GM12878 (cell line): ENCODE measurements around the gene ILRUN. TPM values are rescaled to one million over a fixed set of nuclear protein-coding genes. Genes with fewer than 3 reads are reported as not detected.

ENCODE experiments used
- ATAC-seq: fragments of 200-7000 bp; cut with Tn5 transposase; 3 replicates; pipeline ENCODE4 v1.9.1; 2020; ENCODE audit warnings: mild to moderate bottlenecking, moderate library complexity
- BruUV-seq: library from RNA; stranded (reverse); fragments of 400-500 nt; replicated peaks from 2 replicates; lab custom pipeline; 2021; lab: Mats Ljungman, UMichigan
- CTCF ChIA-PET: fragments of 300-600 bp; sonication (Branson Sonifier 250); formaldehyde crosslinking; extraction: SDS; loops from one replicate; lab custom pipeline; 2021; ENCODE audit warnings: inconsistent platforms; lab: Yijun Ruan, JAX
- POLR2A ChIA-PET: fragments of 350-600 bp; formaldehyde crosslinking; extraction: SDS; loops from one replicate; lab custom pipeline; 2021; ENCODE audit warnings: inconsistent platforms; lab: Charles Lee
- RAD21 ChIA-PET: fragments of 300-600 bp; sonication (Branson Sonifier 250); formaldehyde crosslinking; loops from one replicate; lab custom pipeline; 2023; ENCODE audit warnings: antibody characterized with exemption; ENCODE audit not compliant: unreplicated experiment; lab: Charles Lee
- SMC1A ChIA-PET: fragments of 300-600 bp; sonication (Branson Sonifier 250); formaldehyde crosslinking; loops from one replicate; lab custom pipeline; 2023; ENCODE audit not compliant: unreplicated experiment, uncharacterized antibody; lab: Charles Lee
- DNase-seq: peaks from one replicate; pipeline ENCODE4 v3.0.0-alpha.2; 2011; ENCODE audit warnings: low read depth, low spot score
- FAIRE-seq: peaks from 3 replicates; lab custom pipeline; 2011; peaks lifted over from hg19 to GRCh38; lab: Jason Lieb, UNC
- H2AFZ ChIP-seq: 2 replicates; pipeline ENCODE4 v1.6.0; 2011; ENCODE audit warnings: low read depth, low read length, control low read depth; ENCODE audit not compliant: control insufficient read depth
- H3K27ac ChIP-seq: 2 replicates; pipeline ENCODE4 v1.5.1; 2011; ENCODE audit warnings: control low read depth; ENCODE audit not compliant: control insufficient read depth, insufficient read depth
- H3K27me3 ChIP-seq, 2 experiments: replicated peaks in 1 of 2; 2 replicates each; pipeline versions ENCODE4 v1.6.0 to v1.6.1; 2011; ENCODE audit warnings: low read length in 1 of 2; ENCODE audit not compliant: control insufficient read depth in 2 of 2, insufficient read depth in 2 of 2
- H3K36me3 ChIP-seq, 2 experiments: 2 replicates each; pipeline ENCODE4 v1.5.1; 2011; ENCODE audit warnings: low read length in 1 of 2; ENCODE audit not compliant: control insufficient read depth in 2 of 2, insufficient read depth in 2 of 2
- H3K4me1 ChIP-seq: 2 replicates; pipeline ENCODE4 v1.6.1; 2011; ENCODE audit warnings: mild to moderate bottlenecking, low read length, moderate library complexity, mixed read lengths; ENCODE audit not compliant: control insufficient read depth, insufficient read depth
- H3K4me2 ChIP-seq: 2 replicates; pipeline ENCODE4 v1.6.0; 2011; ENCODE audit warnings: control low read depth; ENCODE audit not compliant: control insufficient read depth, insufficient read depth
- H3K4me3 ChIP-seq: fragments of 200-600 bp; sonication (generic); 2 replicates; pipeline ENCODE4 v1.5.1; 2016
- H3K79me2 ChIP-seq: 2 replicates; pipeline ENCODE4 v1.6.0; 2011; ENCODE audit warnings: low read length; ENCODE audit not compliant: control insufficient read depth, insufficient read depth
- H3K9ac ChIP-seq: 2 replicates; pipeline ENCODE4 v1.8.0; 2011; ENCODE audit warnings: low read length, control low read depth, mixed read lengths; ENCODE audit not compliant: control insufficient read depth, insufficient read depth
- H3K9me3 ChIP-seq: replicated peaks from 3 replicates; pipeline ENCODE4 v1.5.1; 2011; ENCODE audit warnings: mild to moderate bottlenecking, low read length; ENCODE audit not compliant: control insufficient read depth, insufficient read depth
- H4K20me1 ChIP-seq: 2 replicates; pipeline ENCODE4 v1.6.0; 2011; ENCODE audit not compliant: control insufficient read depth, insufficient read depth
- CHD1 ChIP-seq: IDR thresholded peaks from 2 replicates; pipeline ENCODE4 v1.6.1; 2012; ENCODE audit warnings: low read depth, low read length, improper control_type of control experiment
- NFYB ChIP-seq: IDR thresholded peaks from 2 replicates; pipeline ENCODE4 v1.6.1; 2011; ENCODE audit warnings: low read depth, mild to moderate bottlenecking, low read length, improper control_type of control experiment, moderate library complexity; ENCODE audit not compliant: insufficient read depth
- NRF1 ChIP-seq: conservative IDR thresholded peaks from 2 replicates; pipeline ENCODE4 v1.6.1; 2011; ENCODE audit warnings: mild to moderate bottlenecking, low read depth, low read length, improper control_type of control experiment
- POLR2A ChIP-seq: IDR thresholded peaks from 2 replicates; pipeline ENCODE4 v1.6.1; 2011; ENCODE audit warnings: low read depth, mild to moderate bottlenecking, low read length
- WGBS: methylation state at CpG from one replicate; pipeline ENCODE4 v1.1.6; 2016; ENCODE audit warnings: low lambda C conversion rate; ENCODE audit not compliant: insufficient replicate concordance, insufficient coverage; ENCODE audit errors: missing lambda C conversion rate; 5-methylcytosine and 5-hydroxymethylcytosine counted together
- in situ Hi-C: fragments of 300-500 bp; cut with MboI; formaldehyde crosslinking; loops from 9 replicates; pipeline ENCODE4 v1.14.3; 2018; ENCODE audit warnings: mixed read lengths
- intact Hi-C: fragments of 100-400 bp; cut with micrococcal nuclease; formaldehyde crosslinking; loops from one replicate; pipeline ENCODE4 v1.14.2; 2022; ENCODE audit not compliant: unreplicated experiment
- polyA plus RNA-seq, 11 experiments: library from polyadenylated mRNA; depleted of rRNA in 4 of 11; unstranded in 6 of 11; stranded (reverse) in 5 of 11; fragments of >200 nt; fragmentation: Nextera tagmentation in 4 of 11; fragmentation: Illumina TruSeq in 1 of 11; extraction: Ambion mirVana in 4 of 11; extraction: Trizol in 1 of 11; gene quantifications; 1 replicate in 1 of 11; 2 replicates in 10 of 11; pipeline versions ENCODE4 v1.2.1 to v1.2.3, GENCODE V29; 2011 to 2016; ENCODE audit warnings: inconsistent platforms in 2 of 11, missing spikeins in 2 of 11, low read depth in 1 of 11
- total RNA-seq, 4 experiments: library from RNA; depleted of rRNA in 3 of 4; stranded (reverse); fragments of >200 nt in 3 of 4; fragmentation: Illumina TruSeq in 1 of 4; extraction: Trizol in 1 of 4; gene quantifications; 2 replicates each; pipeline versions ENCODE4 v1.2.1 to v1.2.3, GENCODE V29; 2013 to 2021

Gene ILRUN
- total and polyA plus RNA-seq, 10 of the 15 experiments (the other 5 are each of a cell fraction or from before 2014, with no cell fraction given), result 21.0 to 114 (median 48.9) TPM

- no peak for TF ChIP-seq NRF1
These were observed 24.5 kb downstream of the ILRUN start (continued) for GRCh38 chr6:34671801-34672656.

GRCh38 chr6:34671367-34671766 lies 25.2 kb downstream of the ILRUN start:
- Histone ChIP-seq H3K36me3 (no peaks in the 10 kb centered on the region; a peak in 1 of 4 replicates), H3K9ac (peak overlapping the region; percentile 68; the same call in 1 of the 2 replicates), H3K9me3 (no peaks in the 10 kb centered on the region; the same call in 2 of the 3 replicates), H3K27me3 (no peaks in the 10 kb centered on the region), H3K79me2 (peaks cover 97% of the 10 kb centered on the region), H4K20me1 (no peaks in the 10 kb centered on the region), H3K4me1 (peaks cover 38% of the 10 kb centered on the region), H3K4me3 (peak overlapping the region; percentile 46), H3K27ac (peak overlapping the region; percentile 92), H2AFZ (no peak overlapping the region), H3K4me2 (peak overlapping the region; percentile 67)
- intact Hi-C loops (loop anchor here (5.0 kb wide), 3 partner anchors 34 to 121 kb away; partner anchors contain the start of genes BLTP3A and SNRPC), in situ Hi-C loops (loop anchor here (25.0 kb wide), 2 partner anchors 1609 to 1709 kb away; partner anchors contain the start of genes BRD2, HLA-DMA and HLA-DPA1)
- DNase-seq (no peak), ATAC-seq (no peak), FAIRE-seq (no peak)
- TF ChIP-seq POLR2A (no peak), NFYB (no peak), CHD1 (no peak)
- WGBS, result 0% methylated on average over 1 of the region's 1 CpG
- TSS peak; percentile 60 for BruUV-seq
- CTCF ChIA-PET, result interaction anchor here (0.7 to 3.6 kb wide), 3 partner anchors 8 to 32 kb away, joined by 3 to 15 read pairs (median 14); no protein-coding TSS in a partner anchor
- SMC1A ChIA-PET, result interaction anchor here (1.6 to 16.2 kb wide), 7 partner anchors 7 to 217 kb away, joined by 4 to 213 read pairs (median 15); partner anchors contain the start of genes ANKS1A, ILRUN and TAF11
- POLR2A ChIA-PET, result interaction anchor here (0.5 to 14.8 kb wide), 7 partner anchors 9 to 216 kb away, joined by 3 to 329 read pairs (median 4); partner anchors contain the start of gene ILRUN
- RAD21 ChIA-PET, result interaction anchor here (3.8 to 7.2 kb wide), 6 partner anchors 7 to 33 kb away, joined by 21 to 183 read pairs (median 44); partner anchors contain the start of gene ILRUN
